Activated naive CD8-positive, alpha-beta T cell (primary cell): ENCODE measurements around the gene DDX4.

Experiments
- H3K27ac Mint-ChIP-seq: one replicate; pipeline ENCODE4 v1.8.0; 2021; ENCODE audit warnings: mixed read lengths
- H3K27me3 Mint-ChIP-seq: one replicate; pipeline ENCODE4 v1.8.0; 2021; ENCODE audit warnings: mixed read lengths
- H3K36me3 Mint-ChIP-seq: one replicate; pipeline ENCODE4 v1.8.0; 2021; ENCODE audit warnings: mixed read lengths
- H3K4me1 Mint-ChIP-seq: one replicate; pipeline ENCODE4 v1.8.0; 2021; ENCODE audit warnings: low read depth, mixed read lengths
- H3K4me3 Mint-ChIP-seq: one replicate; pipeline ENCODE4 v1.8.0; 2021; ENCODE audit warnings: mild to moderate bottlenecking, mixed read lengths
- H3K9me3 Mint-ChIP-seq: one replicate; pipeline ENCODE4 v1.8.0; 2021; ENCODE audit warnings: low read depth, mixed read lengths

Gene DDX4

DNA sequence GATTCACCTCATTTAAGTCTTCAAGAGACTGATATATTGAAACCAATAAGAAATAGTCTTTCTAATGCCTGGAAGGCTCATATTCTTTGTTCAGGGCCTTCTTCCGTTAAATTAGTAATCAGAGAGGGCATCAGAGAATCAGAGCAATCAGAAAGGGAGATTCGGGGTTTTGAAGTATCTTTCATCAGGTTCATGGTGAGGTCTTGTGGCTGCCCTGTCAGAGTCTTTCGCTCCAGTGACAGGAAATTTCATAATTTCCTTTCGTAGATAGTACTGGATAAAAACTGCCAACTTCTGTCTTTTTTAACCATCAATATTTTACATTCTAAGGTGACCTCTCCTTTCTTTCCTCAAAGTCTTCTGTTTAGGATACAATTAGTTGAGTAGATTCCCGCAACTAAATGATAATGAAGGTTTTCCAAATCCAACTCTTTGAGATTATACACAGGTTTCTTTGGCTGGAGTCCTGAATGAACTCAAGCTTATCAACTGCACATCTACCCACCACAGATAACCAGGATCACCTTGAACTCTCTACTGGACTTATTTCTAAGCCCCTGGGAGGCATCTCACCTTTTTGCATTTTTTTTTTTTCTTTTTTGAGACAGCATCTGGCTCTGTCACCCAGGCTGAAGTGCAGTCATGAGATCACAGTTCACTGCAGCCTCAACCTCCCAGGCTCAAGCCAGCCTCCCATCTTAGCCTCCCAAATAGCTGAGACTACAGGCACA lies 118.8 kb downstream of the DDX4 start:
- Mint-ChIP-seq H3K4me3 (peak overlapping the region; percentile 50), H3K36me3 (peaks cover 1% of the 10 kb centered on the region), H3K27ac (peak overlapping the region; percentile 76), H3K9me3 (no peaks in the 10 kb centered on the region), H3K27me3 (peaks cover 4% of the 10 kb centered on the region), H3K4me1 (peaks cover 25% of the 10 kb centered on the region)

DNA sequence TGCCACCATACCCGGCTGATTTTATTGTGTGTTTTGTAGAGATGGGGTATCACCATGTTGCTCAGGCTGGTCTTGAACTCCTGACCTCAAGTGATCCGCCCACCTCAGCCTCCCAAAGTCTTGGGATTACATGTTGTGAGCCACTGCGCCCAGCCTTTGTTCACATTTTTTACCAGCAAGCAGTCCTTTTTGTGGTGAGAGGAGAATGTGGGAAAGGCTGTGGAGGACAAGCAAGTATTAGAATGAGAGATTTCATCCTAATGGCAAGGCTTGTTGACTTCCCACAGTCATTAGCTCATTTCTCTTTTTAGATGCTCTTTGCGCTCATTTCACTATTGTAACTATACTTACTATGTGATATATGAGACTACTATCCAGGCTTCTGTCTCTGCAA lies 119.4 kb downstream of the DDX4 start:
- Mint-ChIP-seq H3K9me3 (no peaks in the 10 kb centered on the region), H3K27me3 (peaks cover 3% of the 10 kb centered on the region), H3K27ac (no peak overlapping the region), H3K36me3 (peaks cover 2% of the 10 kb centered on the region), H3K4me1 (peaks cover 25% of the 10 kb centered on the region), H3K4me3 (peak overlapping the region; percentile 50)

DNA sequence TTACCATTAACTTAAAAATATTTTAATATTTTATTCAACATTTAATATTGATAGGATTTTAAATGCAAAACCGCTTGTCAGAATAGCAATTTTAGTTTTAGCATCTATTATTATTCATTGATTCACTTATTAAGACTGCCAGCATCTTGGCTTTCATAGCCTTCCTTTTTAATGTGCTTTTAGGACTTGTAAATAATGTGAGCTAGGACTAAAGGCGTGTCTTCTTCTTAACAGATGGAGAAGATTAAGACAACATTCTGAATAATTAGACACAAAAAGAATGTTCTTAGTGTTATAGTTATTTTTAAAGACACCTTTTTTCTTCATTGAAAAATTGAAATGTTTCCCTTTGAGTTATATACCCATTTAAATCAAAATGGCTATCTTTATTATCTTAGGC lies 120.2 kb downstream of the DDX4 start:
- Mint-ChIP-seq H3K27ac (no peak overlapping the region), H3K4me1 (peaks cover 25% of the 10 kb centered on the region), H3K4me3 (no peak overlapping the region), H3K27me3 (no peaks in the 10 kb centered on the region), H3K9me3 (no peaks in the 10 kb centered on the region), H3K36me3 (peaks cover 2% of the 10 kb centered on the region)

DNA sequence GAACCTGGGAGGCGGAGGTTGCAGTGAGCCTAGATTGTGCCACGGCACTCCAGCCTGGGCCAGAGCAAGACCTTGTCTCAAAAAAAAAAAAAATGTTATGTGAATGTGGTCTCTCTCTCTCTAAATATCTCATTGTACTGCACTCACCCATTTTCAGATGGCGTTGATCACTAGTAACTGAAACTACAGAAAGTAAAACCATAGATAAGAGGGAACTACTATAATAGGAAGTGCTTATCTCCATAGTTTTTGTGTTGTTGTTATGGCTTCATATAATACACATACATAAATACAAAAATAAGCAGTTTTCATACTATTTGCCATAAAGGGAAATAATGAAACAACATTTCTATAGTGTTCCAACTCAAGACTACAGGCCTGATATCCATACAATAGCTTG lies 122.4 kb downstream of the DDX4 start:
- Mint-ChIP-seq H3K36me3 (peaks cover 2% of the 10 kb centered on the region), H3K4me1 (peaks cover 25% of the 10 kb centered on the region), H3K27ac (no peak overlapping the region), H3K9me3 (no peaks in the 10 kb centered on the region), H3K4me3 (no peak overlapping the region), H3K27me3 (no peaks in the 10 kb centered on the region)

DNA sequence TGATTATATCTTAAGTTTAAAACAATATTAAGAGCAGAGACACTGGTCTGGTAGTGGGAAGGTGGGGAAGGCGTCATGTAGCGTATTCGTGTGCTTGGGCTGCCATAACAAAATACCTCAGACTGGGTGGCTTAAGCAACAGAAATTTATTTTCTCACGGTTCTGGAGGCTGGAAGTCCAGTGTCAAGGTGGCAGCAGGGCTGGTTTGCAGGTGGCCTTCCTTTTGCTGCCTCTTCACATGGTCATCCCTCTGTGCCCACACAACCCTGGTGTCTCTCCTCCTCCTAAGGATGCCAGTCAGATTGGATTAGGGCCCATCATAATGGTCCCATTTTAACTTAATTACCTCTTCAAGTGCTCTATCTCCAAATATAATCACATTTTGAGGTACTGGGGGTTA lies 122.8 kb downstream of the DDX4 start:
- Mint-ChIP-seq H3K27ac (no peak overlapping the region), H3K4me3 (no peak overlapping the region), H3K4me1 (peaks cover 23% of the 10 kb centered on the region), H3K36me3 (peaks cover 2% of the 10 kb centered on the region), H3K27me3 (no peaks in the 10 kb centered on the region), H3K9me3 (no peaks in the 10 kb centered on the region)

DNA sequence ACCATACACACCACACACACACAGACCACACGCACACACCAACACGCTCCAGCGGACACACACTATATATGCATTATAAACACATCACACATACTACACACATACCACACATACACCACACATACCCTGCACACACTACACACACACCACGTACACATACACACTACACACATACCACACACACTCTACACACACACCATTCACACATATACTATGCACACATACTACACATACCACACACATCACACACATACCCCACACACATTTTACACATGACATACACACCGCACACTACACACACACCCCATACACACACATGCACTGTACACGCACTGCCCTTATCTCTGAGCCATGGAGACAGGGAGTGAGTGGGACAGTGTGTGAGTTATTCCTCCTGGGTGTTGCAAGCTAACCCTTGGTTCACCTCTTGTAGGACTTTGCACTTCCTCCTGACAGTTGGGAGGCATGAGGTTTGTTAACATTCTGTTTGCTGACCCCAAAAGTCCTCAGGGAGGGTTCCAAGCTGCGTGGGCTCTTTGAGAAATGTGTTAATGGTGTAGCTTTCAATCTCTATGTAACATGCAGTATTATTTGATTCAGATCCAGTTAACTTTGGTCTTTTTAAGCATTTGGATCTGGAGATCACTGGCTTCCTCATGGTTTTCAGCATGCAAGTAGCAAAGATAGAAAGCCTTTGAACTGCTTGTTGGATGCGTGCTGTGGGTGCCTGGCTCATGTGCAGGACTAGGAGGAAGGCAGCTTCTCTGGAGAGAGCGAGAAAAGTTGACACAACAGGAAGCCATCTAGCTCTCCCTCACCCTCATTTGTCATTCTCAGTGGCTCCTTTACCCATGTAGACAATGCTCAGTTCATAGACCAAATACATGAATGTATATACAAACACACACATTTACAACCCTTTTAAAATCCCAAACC lies 127.0 kb downstream of the DDX4 start:
- Mint-ChIP-seq H3K9me3 (no peaks in the 10 kb centered on the region), H3K27ac (no peak overlapping the region), H3K27me3 (no peaks in the 10 kb centered on the region), H3K36me3 (peaks cover 2% of the 10 kb centered on the region), H3K4me3 (no peak overlapping the region), H3K4me1 (peaks cover 20% of the 10 kb centered on the region)

DNA sequence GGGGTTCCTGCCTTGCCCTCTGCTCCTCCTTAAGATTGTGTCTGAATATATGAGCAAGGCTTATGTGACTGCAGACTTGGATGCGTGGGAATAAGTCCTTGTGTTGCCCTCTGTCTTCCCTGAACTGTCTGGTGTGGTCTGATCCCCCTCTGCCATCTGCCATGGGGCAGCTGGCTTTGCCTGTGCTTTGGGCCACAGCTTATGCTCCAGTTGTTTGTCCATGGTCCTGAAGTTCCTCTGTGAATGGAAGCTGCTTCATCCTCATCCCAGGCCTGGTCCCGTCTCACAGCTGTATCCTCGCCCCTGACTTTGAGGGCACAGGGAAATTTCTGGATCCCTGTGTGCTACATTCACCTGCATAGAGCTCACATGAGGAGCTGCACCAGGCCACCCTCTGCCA lies 128.0 kb downstream of the DDX4 start:
- no peaks in the 10 kb centered on the region for H3K9me3 Mint-ChIP-seq
- no peak overlapping the region for H3K27ac Mint-ChIP-seq
- no peak overlapping the region for H3K4me3 Mint-ChIP-seq
- H3K27me3 Mint-ChIP-seq = no peaks in the 10 kb centered on the region
- H3K4me1 Mint-ChIP-seq = peaks cover 20% of the 10 kb centered on the region
- H3K36me3 Mint-ChIP-seq = peaks cover 2% of the 10 kb centered on the region

DNA sequence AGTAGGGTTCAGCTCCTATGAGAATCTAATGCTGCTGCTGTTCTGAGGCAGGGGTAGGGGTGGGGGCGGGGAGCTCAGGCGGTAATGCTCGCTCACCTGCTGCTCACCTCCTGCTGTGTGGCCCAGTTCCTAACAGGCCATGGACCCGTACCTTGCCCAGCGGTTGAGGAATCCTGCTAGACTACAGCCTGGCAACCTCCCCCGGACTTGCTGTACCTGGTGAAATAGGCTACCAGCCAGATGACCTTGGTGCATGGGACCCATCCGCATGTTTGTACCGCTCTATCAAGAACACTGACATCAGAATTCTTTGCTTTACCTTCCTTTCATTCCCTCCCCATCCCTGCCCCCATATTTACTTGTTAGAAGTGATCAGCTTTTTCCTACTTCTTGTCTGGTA lies 128.6 kb downstream of the DDX4 start:
- peaks cover 20% of the 10 kb centered on the region for H3K4me1 Mint-ChIP-seq
- no peaks in the 10 kb centered on the region for H3K27me3 Mint-ChIP-seq
- no peak overlapping the region for H3K27ac Mint-ChIP-seq
- no peaks in the 10 kb centered on the region for H3K9me3 Mint-ChIP-seq
- H3K4me3 Mint-ChIP-seq = no peak overlapping the region
- peaks cover 2% of the 10 kb centered on the region for H3K36me3 Mint-ChIP-seq
